RPMI7951 (cell line): ENCODE results near the gene PIP5K1C. TPM values are rescaled to one million over a fixed set of nuclear protein-coding genes. Genes with fewer than 3 reads are reported as not detected.

Source experiments
- DNase-seq: peaks from one replicate; pipeline ENCODE4 v3.0.0-alpha.2; 2012; ENCODE audit warnings: low read depth
- total RNA-seq: library from RNA; depleted of rRNA; stranded (reverse); fragments of >200 nt; shearing (Covaris generic); gene quantifications from 2 replicates; pipeline ENCODE4 v1.2.3, GENCODE V29; 2014; rRNA removed

PIP5K1C gene
- 13.1 and 13.9 TPM in 2 replicates for total RNA-seq

DNA sequence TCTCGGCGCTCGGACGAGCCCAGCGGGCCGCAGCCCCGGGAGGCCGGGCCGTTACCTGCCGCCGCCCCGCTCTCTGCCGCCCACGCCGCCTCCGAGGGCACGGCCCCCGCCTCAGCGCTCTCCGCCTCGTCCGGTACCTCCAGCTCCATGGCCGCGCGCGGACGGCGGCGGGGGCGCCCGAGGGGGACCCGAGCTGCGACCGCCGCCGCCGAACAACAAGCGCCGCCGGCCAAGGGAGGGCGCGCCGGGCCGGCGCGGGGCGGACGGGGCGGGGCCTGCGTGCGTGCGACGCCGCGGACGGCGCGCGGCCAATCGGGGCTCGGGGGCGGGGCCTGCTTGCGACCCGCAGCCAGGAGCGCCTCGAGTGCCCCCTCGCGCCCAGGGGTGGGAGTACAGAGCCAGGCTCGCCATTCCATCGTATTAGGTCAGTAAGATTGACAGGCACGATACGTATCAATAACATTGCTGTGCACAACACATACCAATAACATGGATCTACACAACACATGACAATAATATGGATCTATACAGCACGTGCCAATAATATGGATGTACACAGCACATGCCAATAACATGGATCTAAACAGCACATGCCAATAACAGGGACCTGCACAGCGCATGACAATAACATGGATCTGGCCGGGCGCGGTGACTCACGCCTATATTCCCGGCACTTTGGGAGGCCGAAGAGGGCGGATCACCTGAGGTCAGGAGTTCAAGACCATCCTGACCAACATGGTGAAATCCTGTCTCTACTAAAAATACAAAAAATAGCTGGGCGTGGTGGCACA lies at the start of gene PIP5K1C:
Gene PIP5K1C, minus strand, starts transcription at position 227 of the 791 bp plus-strand sequence. Its CDS starts 78 bp downstream, at position 149.
- peak; percentile 77 for DNase-seq

DNA sequence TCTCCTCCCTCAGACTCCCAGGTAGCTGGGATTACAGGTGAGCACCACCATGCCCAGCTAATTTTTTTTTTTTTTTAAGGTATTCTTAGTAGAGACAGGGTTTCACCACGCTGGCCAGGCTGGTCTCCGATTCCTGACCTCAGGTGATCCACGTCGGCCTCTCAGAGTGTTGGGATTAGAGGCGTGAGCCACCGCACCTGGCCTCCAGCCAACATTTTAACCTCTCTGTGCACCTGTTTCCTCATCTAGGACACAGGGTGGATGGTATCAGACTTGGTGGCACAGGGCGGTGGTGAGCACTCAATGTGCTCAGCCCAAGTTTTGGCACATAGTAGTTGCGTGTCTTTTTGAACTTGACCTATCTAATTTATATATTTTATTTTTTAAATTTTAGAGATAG lies 48.7 kb upstream of the PIP5K1C start:
- no peak for DNase-seq

GRCh38 chr19:3746371-3747056 lies 46.2 kb upstream of the PIP5K1C start:
- no peak for DNase-seq

DNA sequence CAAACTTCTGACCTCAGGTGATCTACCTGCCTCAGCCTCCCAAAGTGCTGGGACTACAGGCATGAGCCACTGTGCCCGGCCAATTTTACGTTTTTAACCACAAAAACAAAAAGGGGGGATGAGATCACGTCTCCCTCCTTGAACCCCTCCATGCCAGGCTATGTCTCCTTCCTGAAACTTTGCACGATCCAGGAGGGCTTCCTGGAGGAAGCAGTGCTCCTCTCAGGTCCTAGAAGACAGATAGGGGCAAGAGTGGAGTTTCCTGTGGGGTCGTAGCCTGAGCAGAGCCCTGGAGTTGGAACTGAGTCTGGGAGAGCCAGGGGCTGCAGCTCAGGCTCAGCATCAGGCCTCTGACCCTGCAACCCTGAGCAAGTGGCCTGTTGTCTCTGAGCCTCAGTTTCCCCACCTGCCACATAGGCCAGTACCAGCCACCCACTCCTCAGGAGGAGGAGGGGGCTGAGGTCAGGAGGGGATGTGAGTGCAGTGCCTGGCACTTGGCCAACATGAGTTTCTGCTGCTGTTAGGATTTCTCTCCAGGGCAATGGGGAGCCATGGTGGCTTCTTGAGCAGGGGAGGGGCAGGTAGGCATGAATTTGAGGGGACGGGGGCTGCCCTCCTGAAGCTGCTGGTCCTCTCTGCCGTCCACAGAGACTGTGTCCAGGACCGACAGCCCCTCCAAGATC lies 45.2 kb upstream of the PIP5K1C start:
- no peak for DNase-seq

GRCh38 chr19:3743486-3743885 lies 43.2 kb upstream of the PIP5K1C start:
- peak; percentile 19 for DNase-seq

DNA sequence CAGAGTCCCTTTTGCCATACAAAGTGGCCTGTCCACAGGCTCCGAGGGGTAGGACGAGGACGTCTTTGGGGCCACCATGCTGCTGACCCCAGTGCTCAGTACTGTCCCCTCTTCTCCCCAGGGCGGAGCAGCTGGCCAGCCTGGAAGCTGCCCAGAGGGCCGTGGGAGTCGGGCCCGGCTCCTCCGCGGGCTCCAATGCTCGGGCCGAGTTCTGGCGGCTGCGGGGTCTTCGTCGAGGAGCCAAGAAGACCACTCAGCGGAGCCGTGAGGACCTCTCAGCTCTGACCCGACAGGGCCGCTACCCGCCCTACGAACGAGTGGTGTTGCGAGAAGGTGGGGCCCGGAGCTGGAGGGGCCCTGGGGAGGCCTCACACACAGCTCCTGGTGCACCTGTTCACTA lies 40.2 kb upstream of the PIP5K1C start:
- DNase-seq, result no peak

DNA sequence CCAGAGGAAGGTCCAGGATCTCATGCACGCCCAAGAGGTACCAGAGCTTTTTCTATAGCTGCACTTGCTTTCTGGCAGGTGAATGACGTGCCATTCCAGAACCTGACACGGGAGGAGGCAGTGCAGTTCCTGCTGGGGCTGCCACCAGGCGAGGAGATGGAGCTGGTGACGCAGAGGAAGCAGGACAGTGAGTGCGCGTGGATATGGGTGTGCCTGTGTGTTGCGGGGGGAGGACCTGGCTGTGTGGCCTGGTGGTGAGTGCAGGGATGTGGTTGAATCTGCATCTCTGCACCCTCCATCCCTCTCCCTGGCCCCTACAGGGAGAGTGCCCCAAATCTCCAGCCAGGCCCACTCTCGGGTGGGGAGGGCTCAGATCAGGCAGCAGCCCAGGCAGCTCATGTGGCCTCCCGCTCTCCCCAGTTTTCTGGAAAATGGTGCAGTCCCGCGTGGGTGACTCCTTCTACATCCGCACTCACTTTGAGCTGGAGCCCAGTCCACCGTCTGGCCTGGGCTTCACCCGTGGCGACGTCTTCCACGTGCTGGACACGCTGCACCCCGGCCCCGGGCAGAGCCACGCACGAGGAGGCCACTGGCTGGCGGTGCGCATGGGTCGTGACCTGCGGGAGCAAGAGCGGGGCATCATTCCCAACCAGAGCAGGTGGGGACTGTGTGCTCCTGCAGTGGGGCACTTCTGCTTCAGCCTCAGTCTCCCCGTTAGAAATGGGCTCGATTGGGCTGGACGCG lies 38.4 kb upstream of the PIP5K1C start:
- DNase-seq, result no peak

GRCh38 chr19:3737487-3738205 lies 37.4 kb upstream of the PIP5K1C start:
- DNase-seq, result no peak

- DNase-seq, result no peak
Observed at GRCh38 chr19:3736106-3736724, 35.9 kb upstream of the PIP5K1C start.

GRCh38 chr19:3734310-3734600 lies 34.0 kb upstream of the PIP5K1C start:
- no peak for DNase-seq

GRCh38 chr19:3733549-3734309 lies 33.5 kb upstream of the PIP5K1C start:
- DNase-seq, result no peak

- DNase-seq, result no peak
Observed at GRCh38 chr19:3732108-3732507, 31.8 kb upstream of the PIP5K1C start.

DNA sequence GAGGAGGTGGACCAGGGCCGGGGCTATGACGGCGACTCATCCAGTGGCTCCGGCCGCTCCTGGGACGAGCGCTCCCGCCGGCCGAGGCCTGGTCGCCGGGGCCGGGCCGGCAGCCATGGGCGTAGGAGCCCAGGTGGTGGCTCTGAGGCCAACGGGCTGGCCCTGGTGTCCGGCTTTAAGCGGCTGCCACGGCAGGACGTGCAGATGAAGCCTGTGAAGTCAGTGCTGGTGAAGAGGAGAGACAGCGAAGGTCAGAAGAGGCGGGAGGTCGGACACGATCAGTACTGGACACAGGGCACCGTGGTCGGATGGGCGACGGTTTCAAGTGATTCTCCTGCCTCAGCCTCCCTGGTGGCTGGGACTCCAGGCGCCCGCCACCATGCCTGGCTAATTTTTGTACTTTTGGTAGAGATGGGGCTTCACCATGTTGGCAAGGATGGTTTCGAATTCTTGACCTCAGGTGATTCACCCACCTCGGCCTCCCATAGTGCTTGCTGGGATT lies 30.2 kb upstream of the PIP5K1C start:
- DNase-seq, result no peak

- peak; percentile 25 for DNase-seq
Observed at GRCh38 chr19:3725640-3726310, 25.5 kb upstream of the PIP5K1C start.

DNA sequence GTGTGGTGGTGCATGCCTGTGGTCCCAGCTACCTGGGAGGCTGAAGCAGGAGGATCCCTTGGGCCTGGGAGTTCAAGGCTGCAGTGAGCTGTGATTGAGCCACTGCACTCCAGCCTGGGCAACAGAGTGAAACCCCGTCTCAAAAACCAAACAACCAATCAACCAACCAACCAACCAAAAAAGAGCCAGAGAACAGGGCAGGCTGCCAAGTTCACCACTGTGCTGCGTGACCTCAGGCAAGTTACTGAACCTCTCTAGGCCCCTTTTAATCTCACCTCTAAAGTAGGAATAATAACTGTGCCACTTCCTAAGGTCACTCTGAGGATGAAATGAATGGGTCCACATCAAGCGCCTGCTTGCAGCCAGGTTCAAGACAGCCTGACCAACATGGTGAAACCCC lies 24.9 kb upstream of the PIP5K1C start:
- no peak for DNase-seq

DNA sequence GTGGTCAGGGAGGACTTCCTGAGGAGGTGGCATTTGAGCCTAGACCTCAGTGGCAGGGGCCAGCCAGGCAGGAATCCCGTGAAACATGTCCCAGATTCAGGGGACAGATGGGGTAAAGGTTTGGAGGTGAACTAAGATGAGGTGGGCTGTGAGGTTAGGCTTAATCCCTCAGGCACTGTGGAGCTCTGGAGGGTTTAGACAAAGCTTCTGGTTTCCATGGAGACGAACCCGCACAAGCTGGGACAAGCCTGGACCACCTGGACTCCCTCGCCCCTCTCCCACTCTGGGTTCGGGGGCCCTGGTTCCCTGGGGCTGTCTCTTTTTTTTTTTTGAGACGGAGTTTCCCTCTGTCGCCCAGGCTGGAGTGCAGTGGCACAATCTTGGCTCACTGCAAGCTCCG lies 23.6 kb upstream of the PIP5K1C start:
- DNase-seq, result no peak

GRCh38 chr19:3723110-3723488 lies 22.8 kb upstream of the PIP5K1C start:
- DNase-seq, result no peak

GRCh38 chr19:3722443-3723109 lies 22.3 kb upstream of the PIP5K1C start:
- DNase-seq, result no peak

DNA sequence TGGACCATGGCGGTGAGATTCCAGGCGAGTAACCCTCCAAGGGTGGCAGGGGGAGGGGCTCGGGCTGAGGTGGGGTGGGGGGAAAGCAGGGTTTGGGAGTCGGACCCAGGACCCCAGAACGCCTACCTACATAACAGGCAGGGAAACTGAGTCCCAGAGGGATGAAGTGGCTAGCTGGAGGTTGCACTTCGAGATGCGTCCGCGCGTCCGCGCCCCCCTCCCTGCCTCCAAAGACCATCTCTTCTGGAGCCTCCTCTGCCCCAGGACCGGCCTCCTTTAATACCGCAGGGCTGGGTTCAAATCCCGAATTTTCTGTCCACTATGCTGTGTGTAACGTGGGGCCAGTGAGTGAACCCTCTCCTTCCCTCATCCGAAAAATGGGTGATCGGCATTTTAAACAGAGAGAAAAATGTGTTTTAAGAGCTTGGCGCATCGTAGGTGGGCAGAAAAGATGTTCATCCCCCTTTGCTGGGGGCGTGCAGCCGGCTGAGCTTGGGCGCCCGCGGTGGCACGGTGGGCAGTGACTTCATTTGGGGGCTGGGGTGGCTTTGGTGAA lies 21.7 kb upstream of the PIP5K1C start:
- DNase-seq, result no peak
